Stimulated activated CD8-positive, alpha-beta memory T cell treated with anti-CD3 and anti-CD28 coated beads, Interleukin-15, amount 100 ng/mL, for 1 hour (primary cell): ENCODE measurements around the gene FES.
"Not testable (repeated sequence)": the region's sequence is repeated elsewhere in the genome, so short reads cannot be mapped to it uniquely, and the experiment has no call there.

Source experiments
- DNase-seq: peaks from one replicate; pipeline ENCODE4 v3.0.0-alpha.2; 2020; ENCODE audit warnings: low read depth

FES gene

DNA sequence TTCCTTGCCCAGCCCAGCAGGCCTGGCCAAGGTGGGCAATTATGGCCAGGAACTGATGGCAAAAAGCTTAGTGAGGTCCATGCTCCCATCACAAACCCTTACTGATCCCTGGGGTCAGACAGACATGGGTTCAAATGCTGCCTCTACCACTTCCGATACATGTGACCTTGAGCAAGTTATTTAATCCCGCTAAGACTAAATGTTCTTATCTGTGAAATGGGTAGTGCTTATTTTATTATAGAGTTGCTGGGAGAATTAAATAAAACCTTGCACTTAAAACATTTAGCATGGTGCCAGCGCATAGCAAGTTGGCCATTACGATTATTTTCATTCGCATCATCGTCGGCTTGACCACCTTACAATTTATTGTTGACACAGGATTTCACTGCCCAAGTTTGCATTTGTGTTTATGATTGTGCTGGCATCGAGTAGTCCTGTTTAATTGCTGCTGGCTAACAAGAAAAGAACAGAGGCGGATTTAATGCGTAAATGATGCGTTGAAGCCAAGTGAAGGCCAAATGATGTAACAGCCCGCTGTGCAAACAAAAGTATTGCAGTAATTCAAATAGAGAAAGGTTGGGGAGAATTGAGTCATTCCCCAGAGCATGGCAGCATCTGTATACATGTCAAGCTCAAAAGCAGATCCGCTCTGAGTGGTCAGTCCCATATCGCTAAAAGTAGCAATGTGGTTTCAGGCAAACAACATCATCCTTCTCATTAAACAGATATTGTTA lies 23.2 kb upstream of the FES start:
- no peak for DNase-seq

DNA sequence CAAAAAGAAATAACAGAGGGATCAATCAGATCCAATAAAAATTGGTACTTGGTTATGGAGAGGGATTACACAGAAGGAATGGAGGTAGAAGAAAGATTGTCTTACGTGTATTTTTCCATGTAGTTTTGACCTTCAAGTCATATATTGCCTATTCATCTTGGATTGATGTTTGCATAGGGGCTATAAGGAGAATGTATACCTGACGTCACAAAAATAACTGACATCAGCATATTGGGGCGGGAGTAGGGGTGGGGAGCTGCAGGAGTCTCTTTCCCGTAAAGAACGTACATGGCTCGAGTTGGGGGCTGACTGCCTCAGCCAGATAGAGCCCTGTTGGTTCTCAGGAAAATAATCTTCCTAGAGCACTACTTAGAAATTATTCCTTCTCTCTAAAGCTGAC lies 21.8 kb upstream of the FES start:
- DNase-seq = no peak

DNA sequence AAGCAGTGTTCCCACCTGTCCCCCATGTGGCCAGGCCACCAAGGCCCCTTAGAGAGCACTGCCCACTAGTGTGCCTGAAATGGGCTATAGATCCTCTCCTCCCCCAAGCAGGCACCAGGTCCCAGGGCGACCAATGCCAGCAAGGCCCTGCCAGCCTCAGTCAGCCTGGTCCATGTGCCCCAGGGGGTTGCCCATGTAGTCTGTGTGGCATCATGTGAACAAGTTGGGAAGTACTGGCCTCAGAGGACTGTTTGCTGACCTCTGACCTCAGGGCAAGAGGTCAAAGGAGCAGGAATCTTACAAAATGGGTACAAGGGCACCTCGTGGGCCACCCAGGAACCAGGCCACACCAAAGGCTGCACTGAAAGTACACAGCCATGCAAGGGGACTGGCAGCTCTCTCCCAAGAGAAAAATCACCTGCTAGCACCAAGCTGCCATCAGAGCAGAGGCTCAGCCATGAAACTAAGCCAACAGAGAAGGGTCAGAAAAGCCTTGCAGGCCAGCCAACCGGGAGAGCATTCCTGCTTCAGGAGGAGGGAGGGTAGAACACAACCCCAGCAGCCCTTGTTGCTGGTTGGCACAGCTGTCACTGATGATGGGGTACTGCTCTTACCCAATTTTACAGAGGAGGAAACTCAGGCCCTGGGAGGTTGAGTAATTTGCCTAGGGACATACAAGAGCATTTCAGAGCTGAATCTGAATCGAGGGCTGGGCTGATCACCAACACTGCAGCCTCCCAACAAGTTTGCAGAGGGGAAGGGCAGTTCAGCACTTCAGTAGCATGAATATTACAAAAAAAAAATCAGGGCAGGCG lies 21.1 kb upstream of the FES start:
- DNase-seq = no peak

DNA sequence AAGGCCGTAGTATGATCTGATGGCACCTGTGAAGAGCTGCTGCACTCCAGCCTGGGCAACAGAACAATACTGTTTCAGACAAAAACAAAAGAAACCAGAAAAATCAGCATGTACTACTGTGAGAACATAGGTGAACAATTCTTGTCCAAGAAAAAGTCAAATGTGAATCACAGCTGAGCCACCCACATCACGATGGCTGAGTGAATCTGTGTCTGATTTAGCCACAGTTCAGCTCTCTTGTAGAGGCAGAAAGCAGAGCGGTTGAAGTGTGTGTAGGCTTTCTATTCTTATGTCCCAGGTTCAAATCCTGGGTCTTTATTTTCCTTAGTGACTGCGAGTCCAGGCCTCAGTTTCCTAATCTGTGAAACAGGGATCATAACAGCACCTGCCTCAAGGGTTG lies 20.3 kb upstream of the FES start:
- no peak for DNase-seq

DNA sequence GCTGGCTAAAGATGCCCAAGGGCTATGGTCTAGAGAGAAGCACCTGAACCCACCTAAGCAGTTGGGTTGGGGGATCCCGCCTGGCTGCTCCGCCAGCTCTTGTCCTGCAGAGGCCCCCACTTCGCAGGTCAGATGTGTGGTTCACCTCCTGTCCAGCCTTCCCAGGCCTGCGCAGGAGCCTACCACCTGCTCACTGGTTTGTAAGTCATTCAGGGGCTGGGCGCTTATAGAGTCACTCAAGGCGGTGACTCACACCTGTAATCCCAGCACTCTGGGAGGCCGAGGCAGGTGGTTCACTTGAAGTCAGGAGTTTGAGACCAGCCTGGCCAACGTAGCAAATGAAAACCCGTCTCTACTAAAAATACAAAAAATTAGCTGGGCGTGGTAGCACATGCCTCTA lies 19.8 kb upstream of the FES start:
- DNase-seq = no peak

DNA sequence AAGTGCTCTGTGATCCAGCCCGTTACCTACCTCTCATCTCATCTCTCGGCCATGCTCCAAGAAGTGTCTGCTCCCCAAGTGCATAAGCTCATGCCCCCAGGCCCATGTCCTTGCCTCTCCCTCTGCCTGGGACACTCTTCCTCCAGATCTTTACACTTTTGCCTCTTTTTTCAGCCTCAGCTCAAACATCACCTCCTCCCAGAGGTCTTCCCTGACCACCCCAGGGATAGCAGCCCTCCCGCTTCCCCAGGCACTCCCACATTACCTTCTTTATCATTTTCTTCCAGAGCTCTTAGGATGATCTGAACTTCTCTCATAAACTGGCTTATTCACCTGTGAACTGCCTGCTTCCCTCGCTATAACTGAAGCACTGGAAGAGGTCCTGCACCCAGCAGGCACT lies 18.6 kb upstream of the FES start:
- DNase-seq = no peak

DNA sequence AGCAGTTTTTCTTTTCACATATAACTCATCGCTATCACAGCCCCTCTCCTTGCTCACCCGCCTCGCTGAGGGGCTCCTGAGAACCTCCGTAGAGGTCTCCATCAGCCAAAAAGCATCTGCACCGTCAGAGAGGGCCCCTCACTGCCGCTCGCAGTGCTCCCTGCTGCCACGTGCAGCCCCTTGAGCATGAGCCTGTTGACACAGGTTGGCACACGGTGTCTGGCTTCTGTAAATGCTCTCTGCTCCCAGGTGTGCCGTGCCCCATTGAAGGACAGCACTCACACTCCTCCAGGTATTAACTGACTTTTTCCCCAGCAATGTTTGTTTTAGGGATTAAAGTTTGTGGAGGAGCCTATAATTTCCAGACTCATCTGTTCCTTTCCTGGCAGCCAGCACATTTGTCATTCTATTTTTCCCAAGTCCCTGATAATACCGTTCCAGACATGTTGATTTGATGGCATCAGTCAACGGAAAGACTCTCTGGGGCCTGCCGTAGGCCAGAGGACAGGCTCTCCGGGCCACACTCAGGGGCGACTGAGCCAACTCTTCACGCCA lies 18.1 kb upstream of the FES start:
- DNase-seq = no peak

DNA sequence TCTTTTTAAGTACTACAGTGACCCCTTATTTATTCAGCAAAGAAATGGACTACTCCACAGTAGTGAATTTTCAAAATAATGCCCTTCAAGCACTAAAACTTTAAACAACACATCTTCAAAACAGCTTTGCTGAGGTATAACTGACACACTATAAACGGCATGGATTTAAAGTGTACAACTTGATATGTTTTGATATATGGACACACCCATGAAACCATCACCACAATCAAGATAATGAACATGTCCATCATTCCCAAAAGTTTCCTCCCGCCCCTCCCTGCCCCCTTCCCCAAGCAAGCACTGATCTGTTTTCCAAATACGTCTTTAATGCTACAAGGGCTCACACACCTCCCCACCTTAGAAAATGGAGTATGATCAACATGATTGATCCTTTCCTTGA lies 17.5 kb upstream of the FES start:
- no peak for DNase-seq

DNA sequence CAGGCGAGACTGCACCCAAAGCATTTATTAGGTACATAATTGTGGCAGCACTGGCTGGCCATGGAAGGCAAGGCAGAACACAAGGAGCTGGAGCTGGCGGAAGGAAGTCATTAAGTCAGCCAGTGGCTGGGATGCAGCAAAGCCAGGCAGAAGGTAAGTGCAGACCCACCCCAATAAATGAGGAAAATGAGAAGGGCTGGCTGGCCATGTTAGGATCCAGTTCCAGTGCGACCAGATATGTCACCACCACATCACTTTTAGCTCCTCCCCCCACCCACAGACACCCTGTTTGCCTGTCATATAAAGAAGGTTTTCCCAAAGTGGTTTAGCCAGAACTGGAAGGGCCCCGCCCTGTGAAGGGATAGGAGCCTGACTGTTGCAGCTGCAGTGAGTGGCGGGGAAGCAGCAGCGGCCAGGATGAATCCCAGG lies 16.0 kb upstream of the FES start, which contains the start of gene FURIN:
Gene FURIN, plus strand, starts transcription at position 328 of the 429 bp plus-strand sequence. CDS start 7,153 bp downstream, outside the sequence.
- no peak for DNase-seq

DNA sequence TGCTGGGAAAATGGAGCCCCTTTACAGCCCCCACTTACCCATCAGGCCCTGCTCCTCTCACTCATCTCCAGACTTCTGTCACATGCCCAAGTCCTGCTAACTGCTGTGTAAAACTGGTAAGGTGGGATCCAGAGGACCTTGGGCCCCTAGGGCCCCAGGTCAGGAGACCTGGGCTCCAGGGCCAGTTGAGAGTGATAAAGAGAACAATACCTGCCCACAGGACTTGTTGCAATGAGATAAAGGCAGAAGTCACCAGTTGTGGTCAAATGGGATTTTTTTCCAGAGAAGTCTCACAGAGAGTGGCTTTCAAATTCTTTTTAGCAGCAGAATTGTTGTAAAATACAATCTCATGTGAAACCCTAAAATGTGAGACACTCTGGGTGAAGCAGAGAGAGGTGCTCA lies 15.2 kb upstream of the FES start:
- DNase-seq = no peak

DNA sequence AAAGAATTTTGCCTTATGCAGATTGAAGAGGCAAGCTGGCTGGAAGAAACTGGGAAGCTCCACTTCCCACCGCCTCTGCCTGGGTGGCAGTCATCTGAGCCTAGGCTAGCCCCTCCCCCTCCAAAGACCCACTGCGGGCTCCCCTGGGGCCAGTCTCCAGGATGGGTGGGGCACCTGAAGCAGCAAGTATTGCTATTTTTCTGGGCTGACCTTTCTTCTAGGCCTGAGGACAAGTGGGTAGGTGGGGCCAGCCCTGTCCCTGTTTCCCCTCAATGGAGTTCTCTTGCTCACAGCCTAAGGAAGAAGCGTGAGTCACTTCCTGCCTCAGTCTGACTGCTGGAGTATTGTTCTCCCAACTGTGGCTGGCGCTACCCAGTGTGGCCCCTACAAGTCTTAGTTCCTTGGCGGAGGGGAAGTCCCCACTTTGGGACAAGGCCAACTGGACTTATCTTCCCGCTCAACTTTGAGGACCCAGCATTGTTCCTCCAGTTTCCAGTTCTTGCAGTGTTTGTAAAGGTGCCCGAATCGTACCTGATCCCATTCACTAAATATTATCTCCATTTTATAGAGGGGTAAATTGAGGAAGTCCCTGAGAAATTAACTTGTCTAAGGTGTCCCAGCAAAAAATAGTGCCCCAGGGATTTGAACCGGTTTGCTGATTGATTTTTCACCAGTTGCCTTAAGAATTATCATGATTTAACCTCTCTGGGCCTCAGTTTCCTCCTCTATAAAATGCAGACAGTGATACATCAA lies 14.5 kb upstream of the FES start:
- DNase-seq = no peak

DNA sequence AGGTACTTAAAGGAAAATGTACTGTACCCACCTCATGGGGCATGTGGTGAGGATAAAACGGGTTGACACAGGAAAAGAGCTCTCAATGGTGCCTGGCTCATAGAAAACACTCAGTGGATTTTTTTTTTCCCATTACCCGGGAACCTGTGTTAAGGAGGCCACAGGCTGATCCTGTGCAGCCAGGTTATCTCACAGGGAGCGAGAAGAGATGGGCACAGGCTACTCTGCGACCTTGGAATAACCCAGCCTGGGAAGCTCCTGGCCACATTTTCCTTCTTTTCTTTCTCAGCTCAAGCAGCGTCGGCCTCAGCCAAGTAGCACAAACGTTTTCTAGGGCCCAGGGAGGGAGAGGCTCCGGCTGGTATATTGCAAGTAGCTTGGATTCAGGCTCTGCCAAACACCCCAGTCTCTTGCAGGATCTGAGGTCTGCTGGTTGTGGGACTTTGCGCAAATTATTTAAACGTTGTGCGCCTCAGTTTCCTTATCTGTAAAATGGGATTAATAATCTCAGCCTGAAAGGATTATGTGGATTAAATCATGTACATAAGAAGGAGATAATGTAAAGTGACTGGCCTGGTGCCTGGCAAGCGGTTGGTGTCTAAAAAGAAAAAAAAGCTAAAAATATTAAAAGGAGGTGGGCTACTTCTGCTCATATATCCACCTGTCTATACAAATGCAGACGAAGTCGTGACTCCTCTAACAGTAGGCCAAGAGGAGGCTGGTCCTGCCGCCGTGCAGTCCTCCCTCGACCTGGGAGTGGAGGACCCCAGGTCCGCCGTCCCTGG lies 13.8 kb upstream of the FES start:
- DNase-seq = no peak

DNA sequence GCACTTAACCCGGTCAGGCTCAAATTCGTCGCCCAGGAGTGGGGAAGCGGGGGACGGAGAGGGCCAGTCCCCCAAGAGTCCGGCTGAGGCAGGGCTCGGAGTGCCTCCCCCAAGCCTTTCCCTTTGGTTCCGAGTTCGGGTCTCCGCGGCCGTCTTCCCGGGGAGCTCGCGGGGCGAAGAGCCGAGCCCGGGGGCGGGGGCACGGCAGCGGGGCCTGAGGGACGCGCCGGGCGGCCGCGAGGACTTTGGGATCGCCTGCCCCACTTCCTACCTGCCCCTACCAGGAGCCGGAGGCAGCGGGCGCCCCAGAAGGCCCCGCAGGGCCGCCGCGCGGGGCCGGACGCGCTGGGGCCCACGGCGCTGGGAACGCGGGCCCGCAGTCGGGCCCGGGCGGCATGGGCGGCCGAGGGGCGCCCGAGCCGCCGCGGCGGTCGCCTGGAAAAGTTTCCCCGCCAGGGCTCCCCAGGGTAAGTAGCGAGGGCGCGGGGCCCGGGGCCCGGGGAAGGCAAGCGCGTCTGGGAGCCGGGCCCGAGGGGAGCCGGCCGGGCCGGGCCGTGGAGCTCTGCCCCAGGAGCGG lies 13.1 kb upstream of the FES start:
- DNase-seq = no peak

DNA sequence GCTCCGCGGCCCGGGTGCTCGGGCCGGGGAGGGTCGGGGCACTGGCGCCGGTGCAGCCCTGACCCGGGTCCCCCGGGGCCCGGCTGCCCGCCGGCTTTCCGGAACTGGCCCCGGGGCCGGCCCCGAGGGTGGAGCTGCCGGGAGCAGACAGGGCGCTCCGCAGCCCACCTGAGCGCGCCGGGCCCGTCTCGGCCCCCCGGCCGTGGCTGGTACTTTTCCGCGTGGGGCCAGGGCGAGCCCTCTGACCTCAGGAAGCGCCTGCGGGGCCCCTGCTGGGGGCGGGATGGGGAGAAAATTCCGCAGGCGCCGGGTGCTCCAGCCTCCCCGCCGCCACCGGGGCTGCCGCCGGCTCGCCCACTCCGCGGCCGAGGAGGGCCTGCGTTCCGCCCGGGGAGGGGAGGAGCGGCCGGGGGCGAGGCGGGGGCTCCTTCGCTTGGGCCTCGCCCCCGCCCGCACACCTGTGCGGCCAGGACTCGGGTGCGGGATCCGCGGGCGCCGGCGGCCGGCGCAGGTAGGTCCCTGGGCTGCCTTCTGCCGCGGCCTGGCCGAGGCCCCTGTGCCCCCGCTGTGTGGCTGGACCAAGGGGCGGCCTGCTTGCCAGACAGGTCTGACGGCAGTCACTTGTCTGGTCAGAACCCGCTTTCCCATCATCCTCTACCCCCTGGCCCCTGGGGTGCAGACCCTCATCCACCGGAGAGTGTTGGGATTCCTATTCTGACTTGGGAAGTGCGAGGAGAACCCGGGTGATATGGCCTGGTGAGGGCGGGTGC lies 12.4 kb upstream of the FES start:
- no peak for DNase-seq

DNA sequence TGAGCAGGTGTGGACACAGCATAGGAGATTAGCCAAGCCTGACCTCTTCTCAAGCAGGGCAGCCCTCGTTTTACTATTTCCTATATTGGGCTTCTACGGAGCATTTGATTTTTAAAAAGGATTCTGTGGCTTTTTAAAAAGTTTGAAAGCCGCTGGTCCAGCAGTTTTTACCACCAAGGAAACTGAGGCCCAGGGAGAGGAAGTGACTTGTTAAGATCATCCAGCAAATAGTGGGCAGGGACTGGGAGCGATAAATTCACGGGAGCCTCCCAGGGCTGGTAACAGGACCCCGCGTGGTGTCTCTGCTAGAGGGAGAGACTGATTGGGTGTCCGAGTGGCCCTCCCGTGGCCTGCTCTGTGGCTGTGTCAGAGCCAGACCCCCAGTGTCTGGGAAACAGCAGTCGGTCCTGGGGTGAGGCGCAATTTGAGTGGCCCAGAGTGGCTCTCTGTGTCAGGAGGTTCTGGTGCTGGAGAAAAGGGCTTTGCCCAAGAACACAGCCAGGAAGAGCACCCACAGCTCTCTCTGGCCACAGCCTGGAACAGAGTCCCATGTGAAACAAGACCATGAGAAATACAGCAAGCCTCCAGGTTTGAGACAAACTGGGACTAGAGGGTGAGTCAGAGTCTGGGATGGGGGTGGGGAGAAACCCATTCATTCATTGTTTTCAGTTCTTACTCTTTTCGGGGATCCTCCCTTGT lies 11.7 kb upstream of the FES start:
- no peak for DNase-seq

DNA sequence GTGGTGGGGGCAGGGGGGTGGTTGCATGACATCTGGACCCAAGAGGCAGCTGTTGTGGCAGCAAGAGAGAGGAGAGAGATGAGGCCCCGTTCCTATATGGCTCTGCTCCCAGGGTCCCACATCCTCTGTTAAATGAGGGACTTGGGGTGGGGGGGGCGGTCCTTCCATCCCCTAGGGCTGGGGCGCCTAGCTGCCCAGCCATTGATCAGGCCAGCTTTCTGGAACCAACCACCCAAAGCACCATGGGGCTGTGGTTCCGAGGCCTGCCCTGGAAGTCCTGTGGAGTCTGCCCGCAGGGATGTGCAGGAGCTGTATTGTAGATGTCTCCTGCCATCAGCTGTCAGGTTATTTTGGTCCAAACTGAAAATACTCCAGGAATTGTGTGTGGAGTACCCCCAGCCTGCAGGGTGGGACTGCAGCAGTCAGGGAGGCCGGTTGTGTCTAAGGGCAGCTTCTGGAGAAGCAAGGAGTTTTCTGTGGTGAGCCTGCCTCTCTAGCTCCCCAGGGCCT lies 10.8 kb upstream of the FES start:
- no peak for DNase-seq

DNA sequence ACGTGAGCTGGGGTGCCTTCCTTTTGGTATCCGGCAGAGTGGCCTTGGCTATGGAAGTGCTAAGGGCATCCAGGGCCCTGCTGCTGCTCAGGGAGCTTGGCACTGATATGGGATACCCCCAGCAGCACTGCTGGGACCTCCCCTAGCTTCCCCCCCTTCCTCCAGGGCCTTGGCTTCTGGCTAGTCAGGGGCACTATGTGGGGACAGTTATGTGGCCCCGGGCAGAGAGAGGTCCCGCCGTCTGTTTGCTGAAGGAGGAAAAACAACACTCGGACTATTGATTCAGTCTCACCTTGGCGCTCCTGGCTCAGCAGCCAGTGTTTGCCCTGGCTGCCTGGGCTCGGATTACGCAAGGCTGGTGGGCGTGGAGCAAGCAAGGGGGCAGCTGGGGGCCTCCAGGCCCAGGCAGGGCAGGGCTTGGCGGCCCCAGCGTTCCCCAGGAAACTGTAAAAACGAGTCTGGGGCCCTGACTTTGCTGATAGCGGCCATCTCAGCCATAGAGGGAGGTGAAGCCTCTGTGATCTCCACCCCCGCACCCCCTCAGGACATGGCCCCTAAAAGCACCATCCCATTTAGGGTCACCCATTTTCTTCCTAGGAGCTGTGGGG lies 10.2 kb upstream of the FES start:
- no peak for DNase-seq

DNA sequence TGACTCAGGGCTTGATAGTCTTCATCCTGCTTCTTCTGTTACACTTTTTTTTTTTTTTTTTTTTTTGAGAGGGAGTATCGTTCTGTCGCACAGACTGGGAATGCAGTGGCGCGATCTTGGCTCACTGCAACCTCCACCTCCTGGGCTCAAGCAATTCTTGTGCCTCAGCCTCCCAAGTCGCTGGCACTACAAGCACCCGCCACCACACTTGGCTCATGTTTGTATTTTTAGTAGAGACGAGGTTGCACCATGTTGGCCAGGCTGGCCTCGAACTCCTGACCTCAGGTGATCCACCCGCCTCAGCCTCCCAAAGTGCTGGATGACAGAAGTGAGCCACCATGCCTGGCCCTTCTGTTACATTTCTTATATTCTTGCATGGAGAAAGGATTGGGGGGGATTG lies 9.3 kb upstream of the FES start:
- DNase-seq = not testable (repeated sequence)

DNA sequence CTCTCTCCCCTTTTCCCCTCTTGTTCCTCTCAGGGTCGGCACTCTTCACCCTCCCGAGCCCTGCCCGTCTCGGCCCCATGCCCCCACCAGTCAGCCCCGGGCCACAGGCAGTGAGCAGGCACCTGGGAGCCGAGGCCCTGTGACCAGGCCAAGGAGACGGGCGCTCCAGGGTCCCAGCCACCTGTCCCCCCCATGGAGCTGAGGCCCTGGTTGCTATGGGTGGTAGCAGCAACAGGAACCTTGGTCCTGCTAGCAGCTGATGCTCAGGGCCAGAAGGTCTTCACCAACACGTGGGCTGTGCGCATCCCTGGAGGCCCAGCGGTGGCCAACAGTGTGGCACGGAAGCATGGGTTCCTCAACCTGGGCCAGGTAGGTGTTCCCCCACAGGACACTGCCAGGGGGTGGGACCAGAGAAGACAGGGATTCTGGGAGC lies 8.7 kb upstream of the FES start:
- DNase-seq = no peak
